ENCODE data around the gene PATL1. TPM values are rescaled to one million over a fixed set of nuclear protein-coding genes. Genes with fewer than 3 reads are reported as not detected.
A peak's percentile ranks its signal among the peaks of the same experiment; 100 is the strongest.

PATL1 gene
- total and polyA plus RNA-seq, 12 donors, result 9.0 to 30.4 (median 24.5) TPM

- H3K27ac ChIP-seq, result peak overlapping the region in 9 of 10 donors; percentile 5 to 99 (median 95)
- TF ChIP-seq, protein P1, sequence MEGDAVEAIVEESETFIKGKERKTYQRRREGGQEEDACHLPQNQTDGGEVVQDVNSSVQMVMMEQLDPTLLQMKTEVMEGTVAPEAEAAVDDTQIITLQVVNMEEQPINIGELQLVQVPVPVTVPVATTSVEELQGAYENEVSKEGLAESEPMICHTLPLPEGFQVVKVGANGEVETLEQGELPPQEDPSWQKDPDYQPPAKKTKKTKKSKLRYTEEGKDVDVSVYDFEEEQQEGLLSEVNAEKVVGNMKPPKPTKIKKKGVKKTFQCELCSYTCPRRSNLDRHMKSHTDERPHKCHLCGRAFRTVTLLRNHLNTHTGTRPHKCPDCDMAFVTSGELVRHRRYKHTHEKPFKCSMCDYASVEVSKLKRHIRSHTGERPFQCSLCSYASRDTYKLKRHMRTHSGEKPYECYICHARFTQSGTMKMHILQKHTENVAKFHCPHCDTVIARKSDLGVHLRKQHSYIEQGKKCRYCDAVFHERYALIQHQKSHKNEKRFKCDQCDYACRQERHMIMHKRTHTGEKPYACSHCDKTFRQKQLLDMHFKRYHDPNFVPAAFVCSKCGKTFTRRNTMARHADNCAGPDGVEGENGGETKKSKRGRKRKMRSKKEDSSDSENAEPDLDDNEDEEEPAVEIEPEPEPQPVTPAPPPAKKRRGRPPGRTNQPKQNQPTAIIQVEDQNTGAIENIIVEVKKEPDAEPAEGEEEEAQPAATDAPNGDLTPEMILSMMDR (IDR thresholded peaks at IDR 0.05), result no peak
- intact Hi-C loops (cut with DNase I), result loop anchor here in 7 of 10 donors (2.0 to 10.0 kb wide), 9 partner anchors 50 to 145 kb away; partner anchors contain the start of genes OSBP (in 4 of the 7) and MRPL16 (in 1 of the 7)
These were observed 1.0 kb downstream of the PATL1 start for GRCh38 chr11:59667812-59668187.

GRCh38 chr11:59666969-59667368 lies 1.9 kb downstream of the PATL1 start:
- H3K9me3 ChIP-seq, result no peaks in the 10 kb centered on the region
- peak overlapping the region in 3 of 10 donors; percentile 92 to 98 (median 96) for H3K27ac ChIP-seq
- ATAC-seq (no peak), DNase-seq (no peak)
- intact Hi-C loops (cut with DNase I), result loop anchor here in 7 of 10 donors (5.0 to 10.0 kb wide), 8 partner anchors 50 to 145 kb away; partner anchors contain the start of genes OSBP (in 4 of the 7) and MRPL16 (in 1 of the 7)
- peaks cover 0 to 58% (median 27%) of the 10 kb centered on the region in 9 donors for H3K4me1 ChIP-seq
- peaks cover 0 to 49% (median 30%) of the 10 kb centered on the region in 9 donors for H3K36me3 ChIP-seq
- TF ChIP-seq, protein P1 (IDR thresholded peaks at IDR 0.05), result no peak
- no peaks in the 10 kb centered on the region for H3K27me3 ChIP-seq
- peak overlapping the region in 6 of 10 donors; percentile 83 to 96 (median 90) for H3K4me3 ChIP-seq
- 44 to 49% methylated on average over 1 of the region's 1 CpG for WGBS, 2 donors

More at GRCh38 chr11:59667812-59668187, 1.0 kb downstream of the PATL1 start:
- DNase-seq, result no peak
- no peak for ATAC-seq
- 16 to 17% methylated on average over 3 of the region's 3 CpGs for WGBS, 2 donors
- H3K4me3 ChIP-seq, result peak overlapping the region; percentile 55 to 98 (median 90)
- peaks cover 0 to 52% (median 23%) of the 10 kb centered on the region in 9 donors for H3K4me1 ChIP-seq
- H3K27me3 ChIP-seq, result no peaks in the 10 kb centered on the region
- H3K9me3 ChIP-seq, result no peaks in the 10 kb centered on the region
- H3K36me3 ChIP-seq, result peaks cover 0 to 40% (median 25%) of the 10 kb centered on the region in 9 donors

DNA sequence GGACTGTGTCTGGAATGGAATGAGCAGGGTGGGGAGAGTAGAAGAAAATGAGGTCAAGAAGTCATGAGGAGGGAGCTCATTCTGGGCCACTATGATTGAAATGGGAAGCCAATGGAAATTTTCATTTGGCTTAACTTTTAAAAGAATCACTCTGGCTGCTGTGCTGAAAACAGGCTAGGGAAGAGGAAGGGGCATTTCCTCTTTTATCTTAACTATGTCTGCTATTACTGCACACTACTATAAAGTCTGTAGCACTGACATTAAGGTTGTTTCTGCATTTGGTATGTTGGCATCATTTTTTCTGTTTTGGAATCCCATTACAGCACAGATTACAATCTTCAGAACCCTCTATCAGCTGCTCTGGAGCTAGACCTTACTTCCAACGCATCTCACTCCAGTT lies 8.2 kb downstream of the PATL1 start:
- no peaks in the 10 kb centered on the region for H3K27me3 ChIP-seq
- TF ChIP-seq, protein P1 (IDR thresholded peaks at IDR 0.05), result no peak
- H3K27ac ChIP-seq, result peak overlapping the region in 1 of 10 donors; percentile 3
- H3K9me3 ChIP-seq, result no peaks in the 10 kb centered on the region
- intact Hi-C loops (cut with DNase I), result loop anchor here in 2 of 10 donors (10.0 kb wide), 2 partner anchors 86 to 144 kb away; no protein-coding TSS in a partner anchor
- no peak for ATAC-seq
- peaks cover 0 to 45% (median 19%) of the 10 kb centered on the region in 9 donors for H3K4me1 ChIP-seq
- H3K36me3 ChIP-seq, result peaks cover 4 to 100% (median 67%) of the 10 kb centered on the region in 9 donors
- DNase-seq, result no peak
- 69 to 81% methylated on average over 1 of the region's 1 CpG for WGBS, 2 donors
- no peak overlapping the region for H3K4me3 ChIP-seq

- intact Hi-C loops (cut with DNase I), result loop anchor here in 3 of 10 donors (10.0 kb wide), 3 partner anchors 65 to 145 kb away; no protein-coding TSS in a partner anchor
- peak overlapping the region in 1 of 10 donors; percentile 3 for H3K27ac ChIP-seq
These were observed 8.9 kb downstream of the PATL1 start for GRCh38 chr11:59659981-59660380.

More at GRCh38 chr11:59659981-59660380, 8.9 kb downstream of the PATL1 start:
- Histone ChIP-seq H3K36me3 (peaks cover 4 to 100% (median 68%) of the 10 kb centered on the region in 9 donors), H3K4me1 (peaks cover 0 to 43% (median 19%) of the 10 kb centered on the region in 9 donors), H3K9me3 (no peaks in the 10 kb centered on the region), H3K27me3 (no peaks in the 10 kb centered on the region), H3K4me3 (no peak overlapping the region)
- WGBS, 2 donors, result 59 to 60% methylated on average over 2 of the region's 2 CpGs
- ATAC-seq (no peak), DNase-seq (no peak)
- TF ChIP-seq, protein P1 (IDR thresholded peaks at IDR 0.05), result no peak
